Activated T-cell treated with anti-CD3 and anti-CD28 coated beads, Interleukin-2, amount 50 U/mL, for 24 hours (primary cell): ENCODE measurements around the gene ZDHHC20.

ENCODE experiments used
- DNase-seq: peaks from one replicate; pipeline ENCODE4 v3.0.0-alpha.2; 2020
- H3K27ac Mint-ChIP-seq: 2 replicates; pipeline ENCODE4 v1.8.0; 2020; ENCODE audit warnings: mild to moderate bottlenecking, mixed read lengths
- H3K27me3 Mint-ChIP-seq: 2 replicates; pipeline ENCODE4 v1.8.0; 2020; ENCODE audit warnings: mixed read lengths
- H3K36me3 Mint-ChIP-seq: 2 replicates; pipeline ENCODE4 v1.8.0; 2020; ENCODE audit warnings: low read depth, mixed read lengths
- H3K4me1 Mint-ChIP-seq: 2 replicates; pipeline ENCODE4 v1.8.0; 2020; ENCODE audit warnings: low read depth, mixed read lengths
- H3K4me3 Mint-ChIP-seq: 2 replicates; pipeline ENCODE4 v1.8.0; 2020; ENCODE audit warnings: mild to moderate bottlenecking, moderate library complexity, mixed read lengths
- H3K9me3 Mint-ChIP-seq: 2 replicates; pipeline ENCODE4 v1.8.0; 2020; ENCODE audit warnings: mixed read lengths

ZDHHC20 gene

DNA sequence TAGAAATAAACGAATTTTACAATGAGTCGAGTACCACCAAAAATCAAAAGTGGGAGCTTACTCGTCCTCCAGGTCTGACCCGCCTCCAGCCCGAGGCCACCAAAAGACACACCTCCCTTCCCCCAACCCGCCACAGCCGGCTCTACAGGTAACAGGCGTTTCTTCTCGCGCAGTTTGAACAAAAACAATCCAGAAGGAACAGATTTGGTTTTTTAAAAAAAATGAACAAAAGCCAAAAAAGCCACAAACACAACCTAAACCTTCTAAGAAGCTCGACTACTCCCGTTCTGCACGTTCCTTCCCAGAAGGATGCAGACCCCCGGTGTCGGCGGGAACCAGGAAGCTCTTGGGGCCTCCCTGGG is 671 bp downstream of the ZDHHC20 start:
- DNase-seq = peak; percentile 73
- Mint-ChIP-seq H3K4me1 (peaks cover 41% of the 10 kb centered on the region), H3K27me3 (no peaks in the 10 kb centered on the region), H3K36me3 (peaks cover 24% of the 10 kb centered on the region), H3K9me3 (peaks cover 3% of the 10 kb centered on the region), H3K27ac (peak overlapping the region; percentile 92), H3K4me3 (peak overlapping the region; percentile 93)

GRCh38 chr13:21453387-21454081 is 5.6 kb downstream of the ZDHHC20 start:
- H3K9me3 Mint-ChIP-seq = peaks cover 6% of the 10 kb centered on the region
- H3K27me3 Mint-ChIP-seq = no peaks in the 10 kb centered on the region
- no peak for DNase-seq
- H3K36me3 Mint-ChIP-seq = peaks cover 39% of the 10 kb centered on the region
- H3K27ac Mint-ChIP-seq = no peak overlapping the region
- no peak overlapping the region for H3K4me3 Mint-ChIP-seq
- peaks cover 57% of the 10 kb centered on the region for H3K4me1 Mint-ChIP-seq

GRCh38 chr13:21450936-21451335 is 8.2 kb downstream of the ZDHHC20 start:
- Mint-ChIP-seq H3K27ac (no peak overlapping the region), H3K4me1 (peaks cover 48% of the 10 kb centered on the region), H3K36me3 (peaks cover 36% of the 10 kb centered on the region), H3K27me3 (no peaks in the 10 kb centered on the region), H3K9me3 (peaks cover 6% of the 10 kb centered on the region), H3K4me3 (no peak overlapping the region)
- no peak for DNase-seq

GRCh38 chr13:21446656-21447055 is 12.4 kb downstream of the ZDHHC20 start:
- Mint-ChIP-seq H3K27me3 (no peaks in the 10 kb centered on the region), H3K27ac (no peak overlapping the region), H3K36me3 (peaks cover 23% of the 10 kb centered on the region), H3K4me3 (no peak overlapping the region), H3K9me3 (peaks cover 3% of the 10 kb centered on the region), H3K4me1 (peaks cover 46% of the 10 kb centered on the region)
- no peak for DNase-seq

DNA sequence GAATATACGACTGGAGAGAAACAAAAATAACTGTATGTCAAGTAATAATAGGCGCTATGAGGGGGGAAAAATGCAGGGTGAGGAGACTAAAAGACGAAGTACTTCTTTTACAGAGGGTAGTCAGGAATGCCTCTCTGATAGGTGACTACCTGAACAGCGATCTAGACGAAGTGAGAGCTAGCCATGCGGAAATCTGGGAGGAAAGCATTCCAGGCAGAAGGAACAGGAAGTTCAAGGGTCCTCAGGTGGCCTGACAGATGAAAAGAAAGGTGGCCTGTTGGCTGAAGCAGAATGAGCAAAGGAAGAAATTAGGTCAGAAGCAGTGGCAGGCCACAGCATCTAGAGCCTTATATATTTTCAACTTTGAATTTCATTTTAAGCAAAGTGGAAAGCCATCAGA is 13.3 kb downstream of the ZDHHC20 start:
- DNase-seq = no peak
- Mint-ChIP-seq H3K4me3 (no peak overlapping the region), H3K9me3 (peaks cover 3% of the 10 kb centered on the region), H3K27me3 (no peaks in the 10 kb centered on the region), H3K4me1 (peaks cover 50% of the 10 kb centered on the region), H3K36me3 (peaks cover 25% of the 10 kb centered on the region), H3K27ac (no peak overlapping the region)

DNA sequence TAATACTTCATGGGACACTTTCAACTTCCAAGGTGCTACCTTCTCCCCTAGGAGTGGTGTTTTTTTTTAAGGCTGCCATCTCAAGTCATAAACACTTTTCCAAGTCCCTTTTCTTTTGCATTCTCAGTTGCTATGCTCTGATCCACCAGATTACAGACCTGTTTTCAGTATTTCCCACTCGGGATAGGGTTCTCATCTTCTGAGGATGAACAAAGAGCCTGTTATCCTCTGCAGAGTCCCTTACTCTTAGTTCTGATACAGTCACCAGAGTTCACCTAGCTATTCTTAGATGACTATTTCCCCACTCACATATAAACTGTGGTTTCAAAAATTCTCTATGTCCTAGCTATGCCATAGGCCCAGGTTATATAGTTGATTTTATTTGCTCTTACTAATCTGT is 15.9 kb downstream of the ZDHHC20 start:
- no peak overlapping the region for H3K4me3 Mint-ChIP-seq
- H3K27ac Mint-ChIP-seq = no peak overlapping the region
- no peaks in the 10 kb centered on the region for H3K27me3 Mint-ChIP-seq
- DNase-seq = no peak
- H3K9me3 Mint-ChIP-seq = peaks cover 4% of the 10 kb centered on the region
- H3K36me3 Mint-ChIP-seq = peaks cover 31% of the 10 kb centered on the region
- H3K4me1 Mint-ChIP-seq = peaks cover 48% of the 10 kb centered on the region

DNA sequence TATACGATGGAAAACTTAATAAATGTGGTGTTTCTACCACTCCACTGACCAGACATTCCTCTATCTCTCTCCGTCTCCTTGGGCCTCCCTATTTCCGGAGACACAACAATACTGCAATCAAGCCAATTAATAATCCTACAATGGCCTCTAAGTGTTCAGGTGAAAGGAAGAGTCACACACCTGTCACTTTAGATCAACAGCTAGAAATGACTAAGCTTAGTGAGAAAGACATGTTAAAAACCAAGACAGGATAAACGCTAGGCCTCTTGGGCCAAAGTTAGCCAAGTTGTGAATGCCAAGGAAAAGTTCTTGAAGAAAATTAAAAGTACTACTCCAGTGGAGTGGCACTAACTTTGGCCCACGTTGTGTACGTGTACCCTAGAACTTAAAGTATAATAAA is 22.5 kb downstream of the ZDHHC20 start:
- Mint-ChIP-seq H3K4me3 (no peak overlapping the region), H3K36me3 (peaks cover 47% of the 10 kb centered on the region), H3K27ac (peak overlapping the region; percentile 79), H3K27me3 (no peaks in the 10 kb centered on the region), H3K4me1 (peaks cover 49% of the 10 kb centered on the region), H3K9me3 (peaks cover 12% of the 10 kb centered on the region)
- DNase-seq = no peak

DNA sequence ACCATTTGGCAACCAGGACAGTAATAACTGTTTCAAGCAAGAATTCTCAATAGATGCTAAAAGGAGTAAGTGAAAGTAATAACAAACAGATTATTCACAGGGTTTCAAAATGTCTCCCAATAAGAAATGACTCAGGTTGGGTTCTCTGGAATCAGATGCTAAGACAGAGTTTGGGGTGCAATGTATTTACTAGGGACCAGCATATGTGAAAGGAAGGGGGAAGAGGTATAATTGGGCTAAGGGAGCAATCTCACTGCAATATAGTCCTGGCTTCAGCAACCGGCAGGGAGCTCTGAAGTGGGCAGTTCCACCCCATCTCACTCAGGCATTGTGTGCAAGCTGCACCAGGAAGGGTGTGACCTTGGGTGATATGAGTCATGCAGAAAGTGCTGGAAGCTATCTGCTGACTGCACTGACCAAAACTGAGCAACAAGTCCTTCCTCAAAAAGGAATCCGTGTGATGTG is 23.4 kb downstream of the ZDHHC20 start:
- Mint-ChIP-seq H3K27me3 (no peaks in the 10 kb centered on the region), H3K4me1 (peaks cover 49% of the 10 kb centered on the region), H3K27ac (peak overlapping the region; percentile 79), H3K9me3 (peaks cover 20% of the 10 kb centered on the region), H3K4me3 (peak overlapping the region; percentile 6), H3K36me3 (peaks cover 53% of the 10 kb centered on the region)
- DNase-seq = peak; percentile 47

DNA sequence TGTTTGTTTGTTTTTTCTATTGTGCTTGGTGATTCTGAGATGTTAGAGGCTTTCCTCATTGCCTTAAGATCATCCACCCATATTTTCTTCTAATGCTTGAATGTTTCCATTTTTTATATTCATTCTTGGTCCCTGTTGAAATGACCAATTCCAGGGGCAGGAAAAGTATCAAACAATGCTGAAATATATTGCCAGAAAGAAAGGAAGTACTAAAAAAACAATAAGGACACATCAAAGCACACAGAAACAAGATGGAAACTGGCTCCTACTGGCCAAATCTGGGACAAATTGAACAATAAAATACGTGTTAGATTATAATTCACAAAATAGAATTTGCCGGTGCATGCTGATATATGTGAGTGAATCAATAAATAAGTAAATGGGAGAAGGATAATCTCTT is 23.9 kb downstream of the ZDHHC20 start:
- Mint-ChIP-seq H3K27ac (peak overlapping the region; percentile 79), H3K4me1 (peaks cover 48% of the 10 kb centered on the region), H3K4me3 (no peak overlapping the region), H3K9me3 (peaks cover 25% of the 10 kb centered on the region), H3K27me3 (no peaks in the 10 kb centered on the region), H3K36me3 (peaks cover 57% of the 10 kb centered on the region)
- DNase-seq = no peak

GRCh38 chr13:21434588-21434987 is 24.5 kb downstream of the ZDHHC20 start:
- peaks cover 32% of the 10 kb centered on the region for H3K9me3 Mint-ChIP-seq
- DNase-seq = no peak
- no peaks in the 10 kb centered on the region for H3K27me3 Mint-ChIP-seq
- H3K4me3 Mint-ChIP-seq = no peak overlapping the region
- H3K4me1 Mint-ChIP-seq = peaks cover 46% of the 10 kb centered on the region
- peaks cover 64% of the 10 kb centered on the region for H3K36me3 Mint-ChIP-seq
- no peak overlapping the region for H3K27ac Mint-ChIP-seq

GRCh38 chr13:21429211-21429610 is 29.9 kb downstream of the ZDHHC20 start:
- Mint-ChIP-seq H3K27me3 (no peaks in the 10 kb centered on the region), H3K36me3 (peaks cover 42% of the 10 kb centered on the region), H3K4me3 (no peak overlapping the region), H3K4me1 (peaks cover 31% of the 10 kb centered on the region), H3K9me3 (peaks cover 29% of the 10 kb centered on the region), H3K27ac (no peak overlapping the region)
- DNase-seq = no peak

GRCh38 chr13:21427741-21428140 is 31.4 kb downstream of the ZDHHC20 start:
- no peaks in the 10 kb centered on the region for H3K27me3 Mint-ChIP-seq
- H3K27ac Mint-ChIP-seq = no peak overlapping the region
- no peak overlapping the region for H3K4me3 Mint-ChIP-seq
- peaks cover 34% of the 10 kb centered on the region for H3K4me1 Mint-ChIP-seq
- peaks cover 42% of the 10 kb centered on the region for H3K36me3 Mint-ChIP-seq
- peaks cover 29% of the 10 kb centered on the region for H3K9me3 Mint-ChIP-seq
- DNase-seq = no peak

GRCh38 chr13:21426238-21426637 is 32.9 kb downstream of the ZDHHC20 start:
- no peak for DNase-seq
- H3K36me3 Mint-ChIP-seq = peaks cover 42% of the 10 kb centered on the region
- no peak overlapping the region for H3K4me3 Mint-ChIP-seq

GRCh38 chr13:21420706-21421105 is 38.4 kb downstream of the ZDHHC20 start:
- Mint-ChIP-seq H3K36me3 (peaks cover 40% of the 10 kb centered on the region), H3K4me3 (no peak overlapping the region), H3K27ac (no peak overlapping the region), H3K4me1 (peaks cover 23% of the 10 kb centered on the region), H3K9me3 (no peaks in the 10 kb centered on the region), H3K27me3 (no peaks in the 10 kb centered on the region)
- no peak for DNase-seq

More at GRCh38 chr13:21426238-21426637, 32.9 kb downstream of the ZDHHC20 start:
- no peaks in the 10 kb centered on the region for H3K27me3 Mint-ChIP-seq
- H3K4me1 Mint-ChIP-seq = peaks cover 39% of the 10 kb centered on the region
- peaks cover 24% of the 10 kb centered on the region for H3K9me3 Mint-ChIP-seq
- H3K27ac Mint-ChIP-seq = peak overlapping the region; percentile 7

GRCh38 chr13:21413013-21413412 is 46.1 kb downstream of the ZDHHC20 start:
- H3K36me3 Mint-ChIP-seq = peaks cover 79% of the 10 kb centered on the region

More at GRCh38 chr13:21413013-21413412, 46.1 kb downstream of the ZDHHC20 start:
- Mint-ChIP-seq H3K9me3 (peaks cover 6% of the 10 kb centered on the region), H3K27me3 (no peaks in the 10 kb centered on the region), H3K4me3 (no peak overlapping the region), H3K27ac (no peak overlapping the region), H3K4me1 (peaks cover 2% of the 10 kb centered on the region)
- no peak for DNase-seq
